Medulla oblongata (tissue), 1 donor: ENCODE measurements around the gene TCOF1.

ENCODE experiments used
- DNase-seq: peaks from one replicate; pipeline ENCODE4 v3.0.0-alpha.2; 2015; ENCODE audit errors: extremely low spot score

TCOF1 gene

DNA sequence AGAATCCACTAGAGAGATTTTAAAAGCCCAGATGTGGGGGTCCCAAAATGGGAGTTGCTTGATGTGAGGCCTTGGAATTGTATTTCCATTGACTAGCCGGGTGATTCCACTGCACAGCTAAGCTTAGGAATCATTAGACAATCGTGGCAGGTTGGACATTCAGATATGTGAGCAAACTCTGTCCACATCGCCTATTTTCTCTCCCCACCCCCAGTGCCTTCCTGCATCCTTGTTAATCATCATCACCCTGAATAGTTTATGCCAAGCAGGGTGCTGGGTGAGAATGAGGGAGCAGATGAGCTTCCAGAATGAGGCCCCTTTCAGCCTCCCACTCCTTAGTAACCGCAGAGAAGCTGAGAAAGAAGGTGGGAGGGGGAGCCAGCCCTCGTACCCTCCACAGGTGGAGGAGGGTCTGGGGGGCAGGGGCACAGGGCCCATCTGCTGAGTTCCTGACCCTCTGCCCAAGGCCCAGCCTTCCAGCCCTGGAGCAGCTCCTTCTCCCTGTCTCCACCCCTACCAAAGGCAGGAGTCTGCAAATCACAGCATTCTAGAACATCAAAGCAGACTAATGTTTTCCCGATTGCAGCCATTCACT is 7.7 kb upstream of the TCOF1 start:
- DNase-seq, result no peak

GRCh38 chr5:150350524-150351344 is 6.8 kb upstream of the TCOF1 start:
- DNase-seq, result peak; percentile 93

DNA sequence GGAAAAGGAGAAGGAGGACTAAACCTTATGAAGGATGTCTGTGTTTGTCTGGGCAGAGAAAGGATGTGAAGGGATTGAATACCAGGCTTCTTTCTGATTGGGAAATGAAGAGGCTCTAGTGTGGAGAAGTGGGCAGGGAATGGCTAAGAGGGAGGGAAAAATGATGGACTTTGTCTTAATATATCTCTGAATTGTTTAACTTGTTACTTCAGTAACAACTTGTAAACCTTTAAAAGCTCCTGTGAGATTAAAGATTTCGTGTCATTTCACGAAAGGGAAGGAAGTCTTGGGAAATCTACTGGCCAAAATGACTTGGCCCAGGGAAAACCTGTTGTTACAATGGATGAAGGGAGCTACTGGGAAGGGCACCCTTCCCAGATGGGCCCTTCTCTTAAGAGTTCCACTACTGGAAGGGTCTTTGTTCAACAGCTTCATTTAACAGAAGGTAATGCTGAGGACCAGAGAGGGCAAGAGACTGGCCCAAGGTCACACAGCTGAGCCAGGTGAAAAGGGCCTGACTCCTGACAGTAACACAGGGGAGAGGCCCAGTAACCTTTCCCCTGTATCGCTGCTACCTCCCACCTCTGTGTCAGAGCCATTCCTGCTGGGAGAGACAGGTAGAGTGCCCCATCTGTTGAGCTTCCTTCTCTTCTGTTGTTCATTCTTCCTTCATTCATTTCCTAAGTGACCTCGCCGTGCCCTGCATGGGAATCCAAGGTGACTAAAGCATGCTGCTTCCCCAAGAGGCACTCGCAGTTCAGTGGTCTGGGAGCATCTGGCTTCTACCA is 5.1 kb upstream of the TCOF1 start:
- no peak for DNase-seq

DNA sequence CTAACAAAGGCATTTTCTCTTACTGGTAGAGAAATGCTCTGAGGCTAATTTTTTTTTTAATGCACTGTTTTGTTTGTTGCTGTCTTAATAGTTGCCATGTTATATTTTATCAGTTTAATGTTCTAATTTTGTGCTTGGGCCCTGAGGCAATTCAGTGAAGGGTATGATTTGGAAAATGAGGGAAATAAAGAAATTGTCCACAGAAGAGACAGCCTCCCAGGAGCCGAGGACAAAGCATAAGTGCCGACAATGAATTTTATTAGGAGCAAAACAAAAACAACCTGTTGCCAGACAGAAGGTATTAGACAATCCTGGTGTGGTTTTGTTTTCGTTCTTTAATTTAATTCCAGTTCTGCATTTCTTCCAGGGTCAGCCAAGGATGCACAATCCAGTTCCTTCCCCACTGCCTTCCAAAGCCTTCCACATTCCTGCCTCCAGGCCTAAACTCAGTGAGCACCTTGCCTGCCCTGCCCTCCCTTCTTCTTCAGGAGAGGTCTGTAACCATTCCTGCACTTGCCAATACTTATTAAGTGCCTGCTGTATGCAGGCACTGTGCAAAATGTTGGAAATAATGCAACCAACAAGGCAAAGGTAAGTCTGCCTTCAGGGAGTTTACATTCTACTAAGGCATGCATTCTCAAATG is 4.3 kb upstream of the TCOF1 start:
- no peak for DNase-seq

GRCh38 chr5:150355791-150356190 is 1.7 kb upstream of the TCOF1 start:
- no peak for DNase-seq

- DNase-seq, result no peak
Measured at GRCh38 chr5:150356575-150357294, 762 bp upstream of the TCOF1 start.

- DNase-seq, result no peak
Measured at GRCh38 chr5:150358261-150359095, 981 bp downstream of the TCOF1 start.

GRCh38 chr5:150361301-150361700 is 3.8 kb downstream of the TCOF1 start:
- DNase-seq, result no peak

GRCh38 chr5:150363185-150363584 is 5.7 kb downstream of the TCOF1 start:
- DNase-seq, result no peak

GRCh38 chr5:150364004-150364403 is 6.5 kb downstream of the TCOF1 start:
- no peak for DNase-seq

- DNase-seq, result no peak
Measured at GRCh38 chr5:150368526-150368925, 11.0 kb downstream of the TCOF1 start.

DNA sequence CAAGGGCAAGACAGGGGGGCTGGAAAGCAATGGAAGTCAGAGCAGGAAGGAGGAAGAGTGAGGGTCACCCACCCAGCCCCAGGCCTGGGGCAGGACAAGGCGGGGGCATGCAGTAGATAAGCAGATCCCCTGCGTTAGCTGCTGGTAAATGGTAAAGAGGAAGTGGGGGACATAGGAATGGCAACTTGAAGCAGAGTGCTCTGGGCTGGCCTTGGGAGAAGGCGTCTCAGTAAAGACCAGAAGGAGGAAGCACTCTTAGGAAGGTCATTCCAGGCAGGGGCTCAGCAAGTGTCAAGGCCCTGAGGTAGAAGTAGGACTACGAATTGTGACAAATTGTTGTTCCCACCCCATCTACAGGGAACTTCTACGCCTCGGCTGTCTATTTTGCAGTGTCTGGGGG is 15.1 kb downstream of the TCOF1 start:
- no peak for DNase-seq

DNA sequence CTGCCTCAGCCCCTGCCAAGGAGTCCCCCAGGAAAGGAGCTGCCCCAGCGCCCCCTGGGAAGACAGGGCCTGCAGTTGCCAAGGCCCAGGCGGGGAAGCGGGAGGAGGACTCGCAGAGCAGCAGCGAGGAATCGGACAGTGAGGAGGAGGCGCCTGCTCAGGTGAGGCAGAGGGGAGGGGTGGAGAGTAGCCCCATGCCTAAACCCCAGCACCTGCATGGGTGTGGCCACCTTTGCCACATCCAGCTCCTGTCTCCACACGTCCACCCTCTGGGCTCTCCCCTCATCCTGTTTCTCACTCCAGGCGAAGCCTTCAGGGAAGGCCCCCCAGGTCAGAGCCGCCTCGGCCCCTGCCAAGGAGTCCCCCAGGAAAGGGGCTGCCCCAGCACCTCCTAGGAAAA is 17.2 kb downstream of the TCOF1 start:
- DNase-seq, result no peak

- DNase-seq, result no peak
Measured at GRCh38 chr5:150376799-150377771, 19.6 kb downstream of the TCOF1 start.

DNA sequence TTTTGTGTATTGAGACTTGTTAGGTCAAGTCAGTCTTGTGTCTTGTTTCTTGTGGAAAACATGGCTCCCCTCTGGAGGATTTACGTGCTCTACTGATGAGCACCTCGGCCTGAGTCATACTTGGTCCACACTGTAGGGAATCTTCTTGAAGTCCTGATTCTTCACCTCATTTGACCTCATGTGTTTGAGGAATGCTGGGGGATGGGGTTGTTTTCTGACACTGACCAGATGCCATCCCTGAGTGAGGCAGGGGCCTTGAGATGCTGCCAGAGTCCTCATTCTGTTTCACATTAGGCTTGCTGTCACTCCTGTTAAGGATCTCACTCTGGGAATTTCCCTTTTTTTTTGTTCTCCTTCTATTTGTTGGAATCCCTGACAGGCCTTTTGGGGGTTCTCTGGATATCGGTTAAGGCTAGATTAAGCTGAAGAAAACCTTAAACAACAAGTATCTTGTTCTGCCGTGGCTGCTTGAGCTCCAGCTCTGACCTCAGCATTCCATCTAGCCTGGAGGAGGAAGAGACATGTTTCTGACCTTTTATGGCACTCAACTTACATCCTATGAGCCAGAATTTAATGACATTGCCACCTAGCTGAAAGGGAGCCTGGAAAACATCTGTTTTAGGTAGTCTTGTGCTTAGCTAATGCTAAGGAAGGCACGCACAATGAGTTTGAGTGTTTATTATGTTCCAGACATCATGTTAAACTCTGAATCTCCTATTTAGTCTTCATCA is 20.6 kb downstream of the TCOF1 start:
- no peak for DNase-seq

DNA sequence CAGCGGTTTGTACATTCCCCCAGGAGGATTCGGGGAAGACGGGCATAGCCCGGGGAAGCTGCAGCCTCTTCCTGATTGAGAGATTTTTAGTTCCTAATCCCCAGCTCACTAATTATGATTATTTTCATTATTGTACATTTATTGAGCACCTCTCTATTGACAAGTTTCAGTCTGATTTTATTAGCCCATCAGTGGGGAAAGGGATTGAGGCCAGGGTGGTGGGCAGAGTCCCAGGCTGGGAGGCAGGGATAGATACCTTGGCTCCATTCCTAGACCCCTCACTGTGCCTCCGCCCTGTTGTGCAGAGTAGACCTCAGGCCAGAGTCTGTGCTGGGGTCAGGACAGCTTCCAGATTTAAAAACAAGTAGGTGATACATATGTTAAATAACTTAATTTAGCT is 27.2 kb downstream of the TCOF1 start:
- DNase-seq, result no peak

GRCh38 chr5:150386024-150386855 is 28.7 kb downstream of the TCOF1 start:
- no peak for DNase-seq
